Fibroblast of villous mesenchyme (primary cell): ENCODE results near the gene MRPL28. TPM values are rescaled to one million over a fixed set of nuclear protein-coding genes. Genes with fewer than 3 reads are reported as not detected.

ENCODE experiments used
- DNase-seq: peaks from one replicate; pipeline ENCODE4 v3.0.0-alpha.2; 2010; ENCODE audit warnings: low read depth
- H3K4me3 ChIP-seq: 2 replicates; pipeline ENCODE4 v1.5.1; 2011; ENCODE audit warnings: low read depth, mild to moderate bottlenecking, low read length
- CTCF ChIP-seq: IDR thresholded peaks from 2 replicates; pipeline ENCODE4 v1.5.1; 2012; ENCODE audit warnings: low read depth, mild to moderate bottlenecking, low read length; ENCODE audit not compliant: insufficient read depth
- total RNA-seq: library from RNA; depleted of rRNA; stranded (reverse); fragments of >200 nt; gene quantifications from 2 replicates; pipeline ENCODE4 v1.2.3, GENCODE V29; 2012

The MRPL28 gene
- total RNA-seq, 1 donor = 80.3 TPM

DNA sequence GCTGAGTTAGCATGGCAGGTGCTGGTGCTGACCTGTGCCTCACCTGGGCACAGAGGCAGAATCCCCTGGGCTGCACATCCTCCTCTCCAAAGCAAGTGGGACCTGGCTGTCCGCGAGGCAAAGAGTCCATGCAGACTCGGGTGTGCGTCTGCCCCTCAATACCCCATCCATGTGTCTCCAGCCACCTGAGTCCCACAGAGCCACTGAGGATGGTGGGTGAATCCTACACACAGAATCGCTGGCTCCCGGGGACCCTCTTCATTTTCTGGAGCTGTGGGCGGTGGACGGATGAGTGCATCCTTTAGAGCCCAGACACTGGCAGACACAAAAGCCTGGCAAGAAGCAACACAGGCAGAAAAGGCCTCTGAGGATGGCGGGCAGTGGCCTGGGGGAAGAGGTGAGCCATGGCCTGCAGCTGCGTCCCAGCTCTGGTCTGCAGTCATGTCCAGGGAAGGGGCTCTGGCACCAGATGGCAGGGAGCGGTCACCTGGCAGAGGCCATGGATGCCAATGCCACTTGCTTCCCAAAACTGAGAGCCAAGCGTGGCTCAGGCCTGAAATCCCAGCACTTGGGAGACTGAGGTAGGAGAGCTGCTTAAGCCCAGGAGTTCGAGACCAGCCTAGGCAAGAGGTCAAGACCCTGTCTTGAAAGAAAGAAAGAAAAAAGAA is 47.7 kb downstream of the MRPL28 start:
- DNase-seq = no peak
- TF ChIP-seq CTCF = no peak
- no peak overlapping the region for H3K4me3 ChIP-seq

- no peak overlapping the region for H3K4me3 ChIP-seq
- TF ChIP-seq CTCF = no peak
- no peak for DNase-seq
Measured at GRCh38 chr16:321532-321931, 48.8 kb downstream of the MRPL28 start.

- no peak for DNase-seq
- no peak for TF ChIP-seq CTCF
- no peak overlapping the region for H3K4me3 ChIP-seq
Measured at GRCh38 chr16:320206-320605, 50.1 kb downstream of the MRPL28 start.

DNA sequence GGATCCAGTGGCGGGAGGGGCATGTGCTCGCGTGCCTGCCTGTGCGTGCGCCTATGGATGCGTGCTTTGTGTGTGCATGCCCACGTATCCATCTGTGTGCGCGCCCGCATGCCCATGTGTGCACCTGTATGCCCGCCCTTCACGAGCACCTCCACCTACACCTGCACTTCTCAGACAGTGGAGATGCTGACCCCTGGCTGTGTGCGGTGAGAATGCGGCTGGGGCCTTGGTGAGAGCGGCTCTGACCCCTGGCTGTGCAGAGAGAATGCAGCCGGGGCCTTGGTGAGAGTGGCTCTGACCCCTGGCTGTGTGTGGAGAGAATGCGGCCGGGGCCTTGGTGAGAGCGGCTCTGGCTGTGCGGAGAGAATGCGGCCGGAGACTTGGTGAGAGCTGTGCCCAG is 51.7 kb downstream of the MRPL28 start:
- DNase-seq = no peak
- H3K4me3 ChIP-seq = no peak overlapping the region
- TF ChIP-seq CTCF = peak; percentile 13

- no peak for TF ChIP-seq CTCF
- no peak overlapping the region for H3K4me3 ChIP-seq
- DNase-seq = no peak
Measured at GRCh38 chr16:317583-317982, 52.8 kb downstream of the MRPL28 start.

Other genes with a start within 250 kb of the MRPL28 start
- gene NPRL3, start 231.9 kb downstream of the MRPL28 start, total RNA-seq = 10.6 and 13.0 TPM in 2 replicates
- gene HBZ, start 217.9 kb downstream of the MRPL28 start, total RNA-seq = not detected in 2 replicates
- not detected in 2 replicates for gene HBM, start 204.6 kb downstream of the MRPL28 start, total RNA-seq
- not detected in 2 replicates for gene HBA2, start 197.7 kb downstream of the MRPL28 start, total RNA-seq
- gene HBA1, start 193.9 kb downstream of the MRPL28 start, total RNA-seq = not detected in 2 replicates
- gene HBQ1, start 190.1 kb downstream of the MRPL28 start, total RNA-seq = not detected in 2 replicates
- gene LUC7L, start 141.1 kb downstream of the MRPL28 start, total RNA-seq = 44.1 and 52.7 TPM in 2 replicates
- gene FAM234A, start 135.7 kb downstream of the MRPL28 start, total RNA-seq = 58.7 and 59.6 TPM in 2 replicates
- 0.64 and 0.86 TPM in 2 replicates for gene RGS11, start 94.6 kb downstream of the MRPL28 start, total RNA-seq
- gene ARHGDIG, start 89.9 kb downstream of the MRPL28 start, total RNA-seq = 0.32 TPM in 1 of 2 replicates, not detected in the other
- under 0.01 and 0.43 TPM in 2 replicates for gene PDIA2, start 87.4 kb downstream of the MRPL28 start, total RNA-seq
- gene AXIN1, start 17.8 kb downstream of the MRPL28 start, total RNA-seq = 14.5 and 16.4 TPM in 2 replicates
- 51.5 and 52.2 TPM in 2 replicates for gene PGAP6, start 11.4 kb upstream of the MRPL28 start, total RNA-seq
- gene NME4, start 26.7 kb upstream of the MRPL28 start, total RNA-seq = 126 TPM in 2 replicates
- gene DECR2, start 31.3 kb upstream of the MRPL28 start, total RNA-seq = 11.6 and 16.0 TPM in 2 replicates
- gene RAB11FIP3, start 55.1 kb upstream of the MRPL28 start, total RNA-seq = 19.0 and 19.4 TPM in 2 replicates
- gene CAPN15, start 157.2 kb upstream of the MRPL28 start, total RNA-seq = 37.1 and 43.2 TPM in 2 replicates
- gene PRR35, start 189.9 kb upstream of the MRPL28 start, total RNA-seq = not detected in 2 replicates
- 1.7 and 3.2 TPM in 2 replicates for gene NHLRC4, start 196.5 kb upstream of the MRPL28 start, total RNA-seq
- gene PIGQ, start 199.4 kb upstream of the MRPL28 start, total RNA-seq = 22.0 and 33.8 TPM in 2 replicates
- gene RAB40C, start 219.5 kb upstream of the MRPL28 start, total RNA-seq = 9.9 and 10.6 TPM in 2 replicates